G401 (cell line): Measurements from ENCODE around the gene MYOF. TPM values are rescaled to one million over a fixed set of nuclear protein-coding genes. Genes with fewer than 3 reads are reported as not detected.
"Not testable (repeated sequence)": the region's sequence is repeated elsewhere in the genome, so short reads cannot be mapped to it uniquely, and the experiment has no call there.

ENCODE experiments used
- DNase-seq: peaks from one replicate; pipeline ENCODE4 v3.0.0-alpha.2; 2015; ENCODE audit warnings: low spot score
- in situ Hi-C: cut with HindIII; loops from 2 replicates; pipeline ENCODE4 v1.10.0; 2016; ENCODE audit warnings: low sequenced_read_pairs, mixed read lengths
- total RNA-seq: library from RNA; depleted of rRNA; stranded (reverse); fragments of >200 nt; shearing (Covaris generic); gene quantifications from 2 replicates; pipeline ENCODE4 v1.2.3, GENCODE V29; 2014

The MYOF gene
- total RNA-seq, 1 experiment from 2014 or later: 72.7 TPM

GRCh38 chr10:93437086-93437945, 44.8 kb downstream of the MYOF start:
- in situ Hi-C loops: no loop called here
- peak; percentile 75 for DNase-seq

DNA sequence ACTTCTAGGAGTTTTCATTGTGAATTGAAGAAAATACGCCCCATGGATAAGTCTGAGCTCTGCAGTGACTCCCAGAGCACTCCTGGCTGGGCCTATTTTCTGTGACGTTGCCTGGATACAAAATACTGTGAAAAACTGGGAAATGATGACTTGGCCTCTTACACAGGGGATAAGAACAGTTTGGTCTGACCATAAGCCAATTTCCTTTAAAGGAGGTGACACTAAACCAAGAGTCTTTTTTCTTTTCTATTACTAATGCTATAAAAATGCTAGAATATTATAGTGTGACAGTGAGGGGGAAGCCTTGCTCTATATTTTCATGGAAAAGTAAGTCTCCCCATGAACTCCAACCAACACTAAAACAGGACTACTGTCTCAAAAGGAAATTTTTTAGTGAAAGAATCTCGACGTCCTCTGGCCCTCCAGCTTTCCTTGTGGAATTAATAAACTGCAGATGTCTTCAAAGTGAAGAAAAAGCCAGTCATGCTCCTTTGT, 45.5 kb downstream of the MYOF start:
- in situ Hi-C loops: no loop called here
- DNase-seq: peak; percentile 55

- peak; percentile 70 for DNase-seq
- in situ Hi-C loops: no loop called here
Measured at GRCh38 chr10:93435621-93436397, 46.3 kb downstream of the MYOF start.

- in situ Hi-C loops: no loop called here
Measured at GRCh38 chr10:93434991-93435491, 47.1 kb downstream of the MYOF start.

DNA sequence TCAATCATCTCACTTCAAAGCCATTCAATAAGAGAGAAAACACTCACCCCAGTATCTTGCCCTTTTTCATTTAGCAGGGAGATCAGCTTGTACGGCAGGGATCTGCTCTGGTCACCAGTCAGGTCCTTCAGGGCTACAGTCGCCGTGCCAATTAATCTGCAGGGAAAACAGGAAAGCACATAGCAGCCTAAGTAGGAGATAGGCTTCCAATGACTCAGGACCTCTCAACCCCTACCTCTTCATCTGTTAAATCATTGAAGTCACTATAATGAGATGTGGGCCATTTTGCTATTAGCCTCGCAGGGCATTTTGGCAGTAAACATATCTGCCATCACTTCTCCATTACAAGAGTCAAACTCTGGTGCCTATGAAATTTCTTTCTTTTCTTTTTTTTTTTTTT, 50.8 kb downstream of the MYOF start:
- in situ Hi-C loops: no loop called here
- peak; percentile 53 for DNase-seq

More at GRCh38 chr10:93434991-93435491, 47.1 kb downstream of the MYOF start:
- DNase-seq: no peak

DNA sequence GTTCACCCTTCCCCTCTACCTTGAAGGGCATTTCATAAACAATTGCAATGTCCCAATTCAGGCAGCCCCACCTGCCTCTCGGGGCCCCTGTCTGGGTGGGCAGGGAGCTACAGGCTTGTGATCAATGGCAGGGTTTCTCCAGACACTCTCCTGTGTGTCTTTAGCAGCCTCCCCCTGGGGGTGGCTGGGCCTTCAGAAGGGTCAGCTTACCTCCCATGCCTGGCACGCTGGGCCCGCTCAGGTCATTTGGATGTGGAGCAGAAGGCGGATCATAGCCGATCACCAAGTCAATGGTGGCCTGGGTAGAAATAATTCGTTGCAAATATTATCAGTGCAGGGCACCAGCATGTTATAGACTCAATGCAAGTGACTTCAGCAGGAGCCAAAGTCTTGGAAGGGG, 56.3 kb downstream of the MYOF start:
- in situ Hi-C loops: no loop called here
- no peak for DNase-seq

DNA sequence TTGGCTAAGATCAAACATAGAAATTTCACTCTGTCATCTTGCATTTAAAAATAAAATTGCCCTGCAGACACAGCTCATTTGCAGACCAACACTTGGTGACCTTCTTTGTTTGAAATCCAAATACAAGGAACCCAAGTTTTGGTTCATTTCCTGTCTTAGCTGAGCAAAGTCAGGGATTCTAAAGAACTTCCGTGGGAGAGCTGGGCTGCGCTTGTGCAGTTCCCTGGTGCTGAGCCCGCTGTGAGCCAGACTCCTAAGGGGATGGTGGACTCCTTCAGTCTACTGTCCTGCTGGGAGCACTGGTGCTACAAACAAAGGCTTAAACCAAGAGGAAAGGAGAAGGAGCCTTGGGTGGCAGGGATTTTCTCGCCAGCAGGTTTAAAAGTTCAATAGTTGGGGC, 60.0 kb downstream of the MYOF start:
- DNase-seq: no peak
- in situ Hi-C loops: no loop called here

GRCh38 chr10:93420944-93421825, 60.9 kb downstream of the MYOF start:
- DNase-seq: no peak
- in situ Hi-C loops: no loop called here

GRCh38 chr10:93420091-93420490, 62.0 kb downstream of the MYOF start:
- peak; percentile 78 for DNase-seq
- in situ Hi-C loops: no loop called here

DNA sequence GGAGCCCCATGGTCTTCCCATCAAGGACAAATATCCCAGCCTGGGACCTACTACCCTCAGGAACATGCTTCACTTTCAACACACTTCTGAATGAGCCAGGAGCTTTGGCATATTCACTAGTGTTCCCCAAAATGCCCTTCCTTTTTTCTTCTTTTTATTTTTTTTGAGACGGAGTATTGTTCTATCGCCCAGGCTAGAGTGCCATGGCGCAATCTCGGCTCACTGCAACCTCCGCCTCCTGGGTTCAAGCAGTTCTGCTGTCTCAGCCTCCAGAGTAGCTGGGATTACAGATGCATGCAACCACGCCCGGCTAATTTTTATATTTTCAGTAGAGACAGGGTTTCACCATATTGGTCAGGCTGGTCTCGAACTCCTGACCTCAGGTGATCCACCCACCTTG, 63.1 kb downstream of the MYOF start:
- DNase-seq, in situ Hi-C loops: not testable (repeated sequence)

DNA sequence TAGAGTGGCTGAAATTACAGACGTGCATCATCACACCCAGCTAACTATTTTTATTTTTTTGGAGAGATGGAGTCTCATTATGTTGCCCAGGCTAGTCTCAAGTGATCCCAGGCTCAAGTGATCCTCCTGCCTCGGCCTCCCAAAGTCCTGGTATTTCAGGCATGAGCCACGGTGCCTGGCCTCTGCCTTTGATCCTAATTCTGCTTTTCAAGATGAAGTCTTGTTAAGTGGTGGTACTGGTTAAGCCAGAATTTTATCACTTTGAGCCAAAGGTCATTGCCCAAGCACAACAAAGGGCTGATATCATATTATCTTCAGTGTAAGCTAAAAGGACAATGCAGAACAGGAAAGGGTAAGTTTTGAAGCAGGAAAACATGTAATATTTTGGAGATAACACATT, 64.2 kb downstream of the MYOF start:
- DNase-seq: no peak
- in situ Hi-C loops: no loop called here

DNA sequence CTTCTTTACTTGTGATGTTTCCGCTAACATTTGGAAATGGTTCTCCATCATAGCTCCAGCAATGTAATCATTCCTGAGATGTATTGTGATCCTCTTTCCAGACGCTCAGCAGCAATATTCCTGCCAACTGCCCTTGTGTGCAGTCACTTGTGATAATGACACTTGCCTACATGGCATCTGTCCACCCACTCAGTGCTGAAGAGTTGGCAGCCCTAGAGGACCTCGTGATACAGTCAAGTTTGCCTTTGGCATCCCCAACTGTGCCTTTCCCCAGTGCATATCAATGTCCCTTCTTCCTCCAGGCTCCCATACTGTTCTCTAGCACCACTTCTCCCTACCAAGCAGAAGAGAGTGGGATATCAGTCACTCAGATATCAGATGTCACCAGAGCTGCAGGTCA, 64.9 kb downstream of the MYOF start:
- in situ Hi-C loops: no loop called here
- peak; percentile 87 for DNase-seq

GRCh38 chr10:93416824-93417223, 65.3 kb downstream of the MYOF start:
- in situ Hi-C loops: no loop called here
- no peak for DNase-seq

DNA sequence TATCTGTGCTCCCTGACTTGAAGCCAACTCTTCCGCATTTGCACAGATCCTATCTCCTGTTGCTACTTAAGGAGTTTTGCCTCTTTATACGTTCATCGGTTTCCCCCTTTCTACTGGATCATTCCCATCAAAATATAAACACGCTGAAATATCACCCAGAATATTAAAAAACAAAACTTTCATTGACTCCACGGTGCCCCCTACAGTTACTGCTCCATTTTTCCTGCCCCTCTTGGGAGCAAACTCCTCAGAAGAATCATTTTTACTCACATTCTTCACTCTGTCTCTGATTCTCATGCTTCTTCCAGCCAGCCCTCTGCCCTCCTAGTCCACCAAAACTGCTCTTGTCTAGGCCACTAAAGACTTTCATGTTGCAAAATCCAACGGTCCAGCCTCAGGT, 66.4 kb downstream of the MYOF start:
- in situ Hi-C loops: no loop called here
- DNase-seq: no peak

DNA sequence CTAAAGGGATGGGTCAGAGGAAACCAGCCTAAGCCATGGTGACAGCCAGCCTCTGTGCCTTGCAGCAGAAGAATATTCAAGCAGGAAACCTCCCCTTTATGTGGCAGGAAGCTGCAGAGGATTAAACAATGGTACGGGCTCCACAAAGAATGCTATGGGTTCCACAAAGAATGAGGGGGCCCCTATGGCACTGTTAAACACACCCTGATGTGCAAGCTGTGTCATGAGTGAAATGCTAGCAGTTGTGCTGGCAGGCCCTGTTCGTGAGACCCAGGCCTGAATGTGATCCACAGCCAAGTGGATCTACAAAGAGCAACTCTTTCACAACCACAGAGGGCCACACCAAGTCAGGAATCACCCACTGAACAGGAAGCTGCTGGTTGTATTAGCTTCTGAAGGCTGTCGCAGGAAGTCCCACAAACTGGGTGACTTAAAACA, 68.9 kb downstream of the MYOF start:
- no peak for DNase-seq
- in situ Hi-C loops: no loop called here

- in situ Hi-C loops: no loop called here
- no peak for DNase-seq
Measured at GRCh38 chr10:93412801-93413200, 69.3 kb downstream of the MYOF start.

DNA sequence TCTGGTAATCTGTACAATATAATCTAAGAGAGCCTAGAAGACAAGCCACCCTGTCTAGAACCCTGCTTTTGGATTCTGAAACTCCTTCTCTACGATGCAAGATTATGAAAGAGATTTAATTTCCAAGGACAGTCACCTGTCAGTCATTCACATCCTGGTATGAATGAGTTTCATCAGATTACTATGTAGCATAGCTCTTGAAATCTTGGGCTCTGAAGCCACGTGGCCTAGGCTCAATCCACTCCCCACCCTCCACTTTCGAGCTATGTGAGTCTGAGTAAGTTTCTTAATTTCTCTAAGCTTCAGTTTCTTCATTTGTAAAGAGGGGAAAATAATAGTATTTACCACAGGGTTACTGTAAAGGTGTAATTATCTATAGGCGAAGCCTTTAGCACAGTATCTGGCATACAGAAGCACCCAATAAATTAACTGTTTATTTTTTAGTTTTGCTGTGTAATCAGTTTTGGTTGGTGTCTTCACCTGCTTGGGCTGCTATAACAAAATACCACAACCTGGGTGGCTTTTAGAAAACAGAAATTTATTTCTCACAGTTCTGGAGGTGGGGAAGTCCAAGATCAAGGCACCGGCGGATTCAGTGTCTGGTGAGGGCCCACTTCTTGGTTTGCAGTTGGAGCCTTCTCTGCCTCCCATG, 71.3 kb downstream of the MYOF start:
- in situ Hi-C loops: no loop called here
- no peak for DNase-seq

DNA sequence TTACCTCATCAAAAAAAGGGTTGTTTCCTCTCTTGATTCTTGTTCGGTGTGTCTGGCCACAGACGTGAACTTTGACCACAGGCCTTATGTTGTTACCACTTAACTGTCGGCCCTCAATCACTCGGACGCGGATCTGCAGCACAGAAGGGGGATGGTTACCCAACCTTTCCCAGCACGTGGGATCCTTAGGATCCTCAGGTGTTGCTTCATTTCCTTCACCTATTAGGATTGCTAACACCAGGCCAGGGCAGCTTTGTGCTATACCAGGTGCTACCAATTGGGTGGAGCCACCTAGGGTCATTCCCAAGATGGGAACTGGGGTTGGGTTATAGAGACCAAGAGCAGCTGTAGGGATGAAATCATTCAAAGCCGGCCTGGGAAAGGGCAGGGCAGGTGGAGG, 73.4 kb downstream of the MYOF start:
- in situ Hi-C loops: no loop called here
- DNase-seq: no peak
